ENCODE measurements around the gene NKD1. TPM values are rescaled to one million over a fixed set of nuclear protein-coding genes. Genes with fewer than 3 reads are reported as not detected.

NKD1 gene
- total and polyA plus RNA-seq, 12 donors = 0.67 to 8.9 (median 3.5) TPM

GRCh38 chr16:50529334-50529733 is 18.9 kb upstream of the NKD1 start:
- Histone ChIP-seq H3K36me3 (replicated peaks in 1 of 2) (no peaks in the 10 kb centered on the region), H3K27ac (no peak overlapping the region), H3K27me3 (no peaks in the 10 kb centered on the region), H3K4me3 (no peak overlapping the region), H3K4me1 (replicated peaks in 1 of 2) (no peaks in the 10 kb centered on the region), H3K9me3 (replicated peaks in 1 of 3) (no peaks in the 10 kb centered on the region)
- intact Hi-C loops (cut with DNase I) = no loop called here
- DNase-seq = no peak
- no peak for TF ChIP-seq POLR2A (IDR thresholded peaks at IDR 0.05)
- no peak for TF ChIP-seq CTCF (IDR thresholded peaks at IDR 0.05)

GRCh38 chr16:50530277-50531236 is 17.6 kb upstream of the NKD1 start:
- Histone ChIP-seq H3K4me3 (no peak overlapping the region), H3K4me1 (replicated peaks in 1 of 2) (no peaks in the 10 kb centered on the region), H3K36me3 (replicated peaks in 1 of 2) (no peaks in the 10 kb centered on the region), H3K9me3 (replicated peaks in 1 of 3) (no peaks in the 10 kb centered on the region), H3K27ac (no peak overlapping the region), H3K27me3 (no peaks in the 10 kb centered on the region)
- WGBS, 4 donors = 83 to 93% (median 86%) methylated on average over 12 to 13 of the region's 13 CpGs
- intact Hi-C loops (cut with DNase I) = no loop called here
- TF ChIP-seq POLR2A (IDR thresholded peaks at IDR 0.05) (no peak), CTCF (IDR thresholded peaks at IDR 0.05) (no peak)
- DNase-seq = peak in 2 of 7 donors; percentile 14 to 31

DNA sequence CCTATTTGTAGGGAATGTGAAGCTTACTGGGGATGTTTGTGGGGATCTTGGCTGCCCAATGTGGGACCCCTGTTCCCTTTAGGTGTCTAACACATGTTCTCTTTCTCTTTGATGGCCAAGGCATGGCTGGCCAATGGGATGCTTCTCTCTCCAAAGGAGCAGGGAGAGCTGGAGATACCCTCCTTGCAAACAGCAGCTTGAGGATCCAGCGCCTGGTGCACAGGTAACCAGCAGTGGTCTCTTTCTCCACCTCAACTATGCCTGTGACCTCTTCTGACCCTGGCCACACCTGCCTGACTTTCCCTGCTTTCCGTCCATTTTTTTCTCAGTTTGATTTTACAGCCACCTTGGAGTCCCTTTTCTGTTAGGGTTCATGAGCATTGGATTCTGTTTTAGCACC is 16.8 kb upstream of the NKD1 start:
- TF ChIP-seq CTCF (IDR thresholded peaks at IDR 0.05) (no peak), POLR2A (IDR thresholded peaks at IDR 0.05) (no peak)
- intact Hi-C loops (cut with DNase I) = no loop called here
- no peaks in the 10 kb centered on the region for H3K36me3 ChIP-seq (replicated peaks in 1 of 2)
- H3K27me3 ChIP-seq = no peaks in the 10 kb centered on the region
- H3K27ac ChIP-seq = no peak overlapping the region
- no peaks in the 10 kb centered on the region for H3K9me3 ChIP-seq (replicated peaks in 1 of 3)
- no peak overlapping the region for H3K4me3 ChIP-seq
- 77 to 93% (median 82%) methylated on average over 2 of the region's 2 CpGs for WGBS, 4 donors
- H3K4me1 ChIP-seq (replicated peaks in 1 of 2) = no peaks in the 10 kb centered on the region
- peak in 2 of 7 donors; percentile 2 to 27 for DNase-seq

DNA sequence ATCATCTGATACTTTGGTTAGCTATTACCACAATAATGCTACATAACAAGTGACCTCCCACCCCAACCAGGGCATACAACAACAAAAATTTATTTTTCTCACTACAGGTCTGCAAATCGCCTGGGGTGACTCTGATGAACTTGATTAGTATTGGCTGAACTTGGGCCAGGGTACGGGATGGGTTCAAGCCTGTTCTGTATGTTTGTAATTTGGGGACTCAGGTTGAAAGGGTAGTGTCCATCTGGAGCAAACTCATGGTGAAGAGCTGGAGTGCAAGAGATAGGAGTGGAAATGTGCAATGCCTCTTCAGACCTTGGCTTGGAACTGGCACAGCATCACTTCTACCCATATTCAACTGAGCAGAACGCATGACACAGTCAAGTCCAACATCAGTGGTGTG is 16.3 kb upstream of the NKD1 start:
- 71 to 77% (median 74%) methylated on average over 3 of the region's 3 CpGs for WGBS, 4 donors
- no peak overlapping the region for H3K4me3 ChIP-seq
- H3K4me1 ChIP-seq (replicated peaks in 1 of 2) = no peaks in the 10 kb centered on the region
- DNase-seq = peak in 2 of 7 donors; percentile 0 to 7
- no peaks in the 10 kb centered on the region for H3K27me3 ChIP-seq
- H3K9me3 ChIP-seq (replicated peaks in 1 of 3) = no peaks in the 10 kb centered on the region
- H3K36me3 ChIP-seq (replicated peaks in 1 of 2) = no peaks in the 10 kb centered on the region
- H3K27ac ChIP-seq = no peak overlapping the region
- TF ChIP-seq CTCF (IDR thresholded peaks at IDR 0.05) (no peak), POLR2A (IDR thresholded peaks at IDR 0.05) (no peak)
- intact Hi-C loops (cut with DNase I) = no loop called here

All from adrenal gland (tissue), 12 donors.